Cardiac muscle cell (in vitro differentiated cells and primary cell): Measurements from ENCODE around the gene PTGER4. TPM values are rescaled to one million over a fixed set of nuclear protein-coding genes. Genes with fewer than 3 reads are reported as not detected.

Experiments
- DNase-seq, 2 donors: peaks; one replicate each; pipeline versions ENCODE4 v3.0.0 to v3.0.0-alpha.2; 2010 to 2017; ENCODE audit warnings: low read depth in 1 of 2, low spot score in 1 of 2
- H3K27ac ChIP-seq: fragments of 200-600 bp; sonication (generic); 2 replicates; pipeline ENCODE4 v1.5.1; 2016
- H3K27me3 ChIP-seq: fragments of 200-600 bp; sonication (generic); 2 replicates; pipeline ENCODE4 v1.6.0; 2016; ENCODE audit warnings: control low read depth
- H3K36me3 ChIP-seq: fragments of 200-600 bp; sonication (generic); 2 replicates; pipeline ENCODE4 v1.5.1; 2016; ENCODE audit warnings: control low read depth
- H3K4me1 ChIP-seq: fragments of 200-600 bp; sonication (generic); 2 replicates; pipeline ENCODE4 v1.8.1; 2017; ENCODE audit warnings: low read depth, mild to moderate bottlenecking, mixed run types
- H3K4me3 ChIP-seq: fragments of 200-600 bp; sonication (generic); 2 replicates; pipeline ENCODE4 v1.5.1; 2016; ENCODE audit warnings: mild to moderate bottlenecking
- H3K9me3 ChIP-seq: fragments of 200-600 bp; sonication (generic); 2 replicates; pipeline ENCODE4 v1.5.1; 2017; ENCODE audit warnings: low read depth, mild to moderate bottlenecking, control low read depth
- polyA plus RNA-seq: library from polyadenylated mRNA; unstranded; fragments of >200 nt; fragmentation: Nextera tagmentation; extraction: Ambion mirVana; gene quantifications from 2 replicates; pipeline ENCODE4 v1.2.1, GENCODE V29; 2016
- total RNA-seq: library from RNA; depleted of rRNA; stranded (reverse); fragments of >200 nt; gene quantifications from 2 replicates; pipeline ENCODE4 v1.2.3, GENCODE V29; 2016
- TF ChIP-seq, protein P1 (sequence below): IDR thresholded peaks from 2 replicates; pipeline ENCODE4 v1.5.1; 2012; ENCODE audit warnings: low read depth, mild to moderate bottlenecking, low read length

Gene PTGER4
- total and polyA plus RNA-seq, 2 experiments from 2014 or later = 0.28 to 0.42 TPM

DNA sequence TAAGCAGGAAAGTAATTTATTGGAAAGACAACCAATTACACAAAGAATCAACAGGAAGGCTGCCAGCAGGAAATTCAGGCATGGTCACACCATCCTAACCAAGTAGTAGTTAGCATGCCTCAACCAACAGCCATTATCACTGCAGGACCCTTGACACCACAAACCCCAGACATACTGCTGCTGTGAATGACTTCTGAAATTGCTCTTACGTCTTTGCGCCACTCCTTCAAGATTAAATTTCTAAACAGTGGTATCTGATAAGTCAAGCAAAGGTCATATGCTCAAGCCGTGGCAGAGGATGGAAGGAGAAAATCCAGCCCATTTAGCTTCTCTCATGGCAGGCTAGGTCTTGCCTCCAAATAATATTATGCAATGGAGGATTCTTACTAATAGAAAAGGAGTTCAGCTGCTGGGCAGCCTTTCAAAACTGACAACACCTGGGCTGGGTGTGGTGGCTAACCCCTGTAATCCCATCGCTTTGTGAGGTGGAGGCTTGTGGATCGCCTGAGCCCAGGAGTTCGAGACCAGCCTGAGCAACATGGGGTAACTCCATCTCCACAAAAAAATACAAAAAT lies 5.0 kb upstream of the PTGER4 start:
- H3K4me3 ChIP-seq = no peak overlapping the region
- TF ChIP-seq, protein P1, sequence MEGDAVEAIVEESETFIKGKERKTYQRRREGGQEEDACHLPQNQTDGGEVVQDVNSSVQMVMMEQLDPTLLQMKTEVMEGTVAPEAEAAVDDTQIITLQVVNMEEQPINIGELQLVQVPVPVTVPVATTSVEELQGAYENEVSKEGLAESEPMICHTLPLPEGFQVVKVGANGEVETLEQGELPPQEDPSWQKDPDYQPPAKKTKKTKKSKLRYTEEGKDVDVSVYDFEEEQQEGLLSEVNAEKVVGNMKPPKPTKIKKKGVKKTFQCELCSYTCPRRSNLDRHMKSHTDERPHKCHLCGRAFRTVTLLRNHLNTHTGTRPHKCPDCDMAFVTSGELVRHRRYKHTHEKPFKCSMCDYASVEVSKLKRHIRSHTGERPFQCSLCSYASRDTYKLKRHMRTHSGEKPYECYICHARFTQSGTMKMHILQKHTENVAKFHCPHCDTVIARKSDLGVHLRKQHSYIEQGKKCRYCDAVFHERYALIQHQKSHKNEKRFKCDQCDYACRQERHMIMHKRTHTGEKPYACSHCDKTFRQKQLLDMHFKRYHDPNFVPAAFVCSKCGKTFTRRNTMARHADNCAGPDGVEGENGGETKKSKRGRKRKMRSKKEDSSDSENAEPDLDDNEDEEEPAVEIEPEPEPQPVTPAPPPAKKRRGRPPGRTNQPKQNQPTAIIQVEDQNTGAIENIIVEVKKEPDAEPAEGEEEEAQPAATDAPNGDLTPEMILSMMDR = no peak
- H3K9me3 ChIP-seq = no peaks in the 10 kb centered on the region
- H3K27me3 ChIP-seq = peaks cover 35% of the 10 kb centered on the region
- H3K36me3 ChIP-seq = no peaks in the 10 kb centered on the region
- DNase-seq = no peak
- H3K4me1 ChIP-seq = no peaks in the 10 kb centered on the region
- H3K27ac ChIP-seq = no peak overlapping the region

DNA sequence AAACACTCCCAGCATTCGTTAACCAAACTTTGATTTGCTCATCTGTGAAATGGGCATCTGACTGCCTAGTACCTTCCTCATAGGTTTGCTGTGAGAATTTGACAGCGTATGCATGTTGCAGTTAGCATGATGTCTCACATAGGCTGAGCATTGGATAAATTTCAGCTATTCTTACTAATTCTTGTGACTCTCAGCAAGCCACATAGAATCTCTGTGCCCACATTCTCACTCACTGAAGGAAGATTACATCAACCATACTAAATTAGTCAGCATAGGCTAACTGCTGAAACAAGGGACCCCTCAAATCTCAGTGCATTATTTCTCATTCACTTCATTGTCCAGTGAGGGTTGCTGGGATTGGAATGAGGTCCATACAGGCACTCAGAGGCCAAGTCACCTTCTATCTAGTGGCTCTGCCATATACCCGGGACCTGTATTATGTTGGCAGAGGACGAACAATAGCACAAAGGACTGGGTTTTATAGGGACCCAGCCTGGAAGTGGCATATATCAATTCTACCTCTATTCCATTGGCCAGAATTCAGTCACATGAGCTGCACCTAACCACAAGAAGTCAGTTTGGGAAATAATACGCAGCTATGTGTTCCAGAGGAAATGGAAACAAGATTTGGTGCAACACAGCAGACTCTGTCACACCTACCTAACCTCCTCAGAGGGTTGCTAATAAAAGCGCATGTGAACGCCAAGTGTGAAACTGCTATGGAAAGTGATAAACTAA lies 4.2 kb upstream of the PTGER4 start:
- H3K27me3 ChIP-seq = peaks cover 36% of the 10 kb centered on the region
- H3K27ac ChIP-seq = no peak overlapping the region
- no peak for DNase-seq
- no peak overlapping the region for H3K4me3 ChIP-seq
- H3K36me3 ChIP-seq = no peaks in the 10 kb centered on the region
- no peaks in the 10 kb centered on the region for H3K4me1 ChIP-seq
- H3K9me3 ChIP-seq = no peaks in the 10 kb centered on the region
- TF ChIP-seq, protein P1 = no peak

DNA sequence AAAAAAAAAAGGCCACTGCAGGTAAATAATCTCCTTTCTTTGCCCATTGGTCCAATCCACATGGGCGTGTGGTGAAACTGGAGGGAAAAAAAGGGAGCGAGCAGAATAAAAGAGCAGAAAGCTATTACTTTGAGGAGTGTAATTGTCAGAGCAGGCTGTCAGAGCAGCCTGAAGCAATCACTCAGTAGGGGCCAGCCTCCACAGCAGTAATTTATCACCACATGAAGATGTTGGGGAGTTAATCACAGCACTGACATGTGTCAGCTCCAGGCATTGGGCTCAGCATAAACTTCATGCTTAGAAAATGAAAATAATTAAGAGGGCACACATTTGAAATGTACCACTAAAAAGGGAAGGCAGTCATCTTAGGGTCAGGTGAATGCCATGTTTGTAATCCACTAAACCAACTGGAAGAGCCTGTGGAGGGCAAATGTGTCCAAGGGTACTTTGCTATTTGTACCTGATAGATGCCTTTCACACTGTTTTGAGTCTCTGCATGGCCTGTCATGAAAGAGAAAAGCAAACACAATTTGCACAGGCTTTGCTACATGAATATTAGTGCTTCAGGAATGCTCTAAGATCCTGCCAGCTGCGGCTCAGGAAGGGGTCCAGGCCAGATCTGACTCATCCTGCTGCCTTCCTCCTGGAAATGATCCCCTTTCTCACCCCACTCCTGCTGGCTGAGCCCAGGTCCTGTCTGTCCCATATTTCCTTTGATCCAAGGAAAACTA lies 2.9 kb upstream of the PTGER4 start:
- TF ChIP-seq, protein P1 = no peak
- H3K4me1 ChIP-seq = peaks cover 5% of the 10 kb centered on the region
- no peak overlapping the region for H3K27ac ChIP-seq
- no peaks in the 10 kb centered on the region for H3K36me3 ChIP-seq
- no peak overlapping the region for H3K4me3 ChIP-seq
- H3K27me3 ChIP-seq = peaks cover 45% of the 10 kb centered on the region
- peak in 1 of 2 donors; percentile 62 for DNase-seq
- no peaks in the 10 kb centered on the region for H3K9me3 ChIP-seq

DNA sequence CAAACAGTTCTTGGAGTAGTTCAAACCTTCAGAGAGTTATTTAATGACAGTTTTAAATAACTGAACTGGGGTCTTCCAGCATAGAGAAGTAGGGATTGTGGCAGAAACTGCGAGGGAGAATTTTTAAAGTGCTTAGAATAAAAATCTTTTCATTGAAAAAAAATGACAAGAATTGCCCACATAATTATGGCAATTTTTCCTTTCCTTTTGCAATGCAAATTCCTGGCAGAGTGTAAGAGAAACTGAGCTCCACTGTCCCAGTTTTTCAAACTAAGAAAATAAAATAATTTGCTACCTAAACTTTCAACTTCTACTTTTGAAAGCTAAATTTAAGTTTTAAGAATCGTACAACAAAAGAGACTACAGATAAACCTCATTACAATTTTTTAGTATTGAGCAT lies 2.3 kb upstream of the PTGER4 start:
- no peaks in the 10 kb centered on the region for H3K9me3 ChIP-seq
- TF ChIP-seq, protein P1 = no peak
- no peak overlapping the region for H3K4me3 ChIP-seq
- no peak overlapping the region for H3K27ac ChIP-seq
- peaks cover 5% of the 10 kb centered on the region for H3K4me1 ChIP-seq
- H3K36me3 ChIP-seq = no peaks in the 10 kb centered on the region
- H3K27me3 ChIP-seq = peaks cover 52% of the 10 kb centered on the region
- DNase-seq = no peak

DNA sequence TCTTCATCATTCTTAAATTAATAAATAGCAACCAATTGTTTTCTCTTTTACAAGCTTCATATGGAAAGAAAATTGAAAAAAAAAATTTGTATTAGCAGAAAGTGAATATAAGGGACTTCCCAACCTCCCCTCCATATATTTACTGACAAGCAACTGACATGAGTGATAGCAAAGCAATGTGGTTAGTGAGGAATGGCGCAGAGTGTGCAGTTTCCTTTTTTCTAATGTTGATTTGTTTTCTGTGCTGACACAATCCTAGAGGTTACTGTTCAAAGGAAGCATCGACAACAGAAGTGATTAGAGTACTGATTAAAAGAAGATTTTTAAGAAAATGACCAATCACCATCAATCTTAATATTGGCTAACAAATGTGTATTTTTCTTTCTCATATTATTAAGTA lies 1.7 kb upstream of the PTGER4 start:
- H3K27ac ChIP-seq = no peak overlapping the region
- no peak overlapping the region for H3K4me3 ChIP-seq
- peaks cover 6% of the 10 kb centered on the region for H3K4me1 ChIP-seq
- H3K27me3 ChIP-seq = peaks cover 58% of the 10 kb centered on the region
- DNase-seq = no peak
- TF ChIP-seq, protein P1 = no peak
- H3K36me3 ChIP-seq = no peaks in the 10 kb centered on the region
- H3K9me3 ChIP-seq = no peaks in the 10 kb centered on the region
